Right atrium auricular region (tissue), 2 donors: ENCODE results near the gene PTPRN2. TPM values are rescaled to one million over a fixed set of nuclear protein-coding genes. Genes with fewer than 3 reads are reported as not detected.

Experiments used
- DNase-seq: peaks from one replicate; pipeline ENCODE4 v3.0.0-alpha.2; 2019; ENCODE audit warnings: low spot score
- H3K27ac ChIP-seq, 2 donors: fragments of 200-600 bp; sonication (generic); 1 replicate in 1 of 2; 2 replicates in 1 of 2; pipeline ENCODE4 v1.5.1; 2016 to 2019
- H3K27me3 ChIP-seq, 2 donors: fragments of 200-600 bp; sonication (generic); one replicate each; pipeline versions ENCODE4 v1.5.1 to v1.6.0; 2017 to 2019
- H3K36me3 ChIP-seq: fragments of 200-600 bp; sonication (generic); one replicate; pipeline ENCODE4 v1.5.1; 2016
- H3K4me1 ChIP-seq, 2 donors: fragments of 200-600 bp; sonication (generic); one replicate each; pipeline versions ENCODE4 v1.5.1 to v1.6.0; 2017 to 2019
- H3K4me3 ChIP-seq, 2 donors: fragments of 200-600 bp; sonication (generic); 1 replicate in 1 of 2; 2 replicates in 1 of 2; pipeline ENCODE4 v1.5.1; 2017 to 2019; ENCODE audit warnings: mild to moderate bottlenecking in 1 of 2, moderate library complexity in 1 of 2
- H3K9me3 ChIP-seq, 2 donors: fragments of 200-600 bp; sonication (generic); one replicate each; pipeline ENCODE4 v1.5.1; 2019
- CTCF ChIP-seq, 2 donors: fragments of 200-600 bp; sonication (generic); IDR thresholded peaks; one replicate each; pipeline ENCODE4 v1.5.1; 2019; ENCODE audit warnings: antibody characterized with exemption in 2 of 2
- total RNA-seq, 2 donors: library from RNA; depleted of rRNA; stranded (reverse); fragments of >200 nt; gene quantifications; one replicate each; pipeline ENCODE4 v1.1.0, GENCODE V29; 2016

PTPRN2 gene
- total RNA-seq, 2 donors from 2014 or later: 2.6 to 2.7 TPM

- H3K9me3 ChIP-seq: no peaks in the 10 kb centered on the region
- no peak for TF ChIP-seq CTCF (IDR thresholded peaks at IDR 0.05)
- no peak for DNase-seq
Observed at GRCh38 chr7:157867685-157868305, 719.8 kb downstream of the PTPRN2 start.

GRCh38 chr7:157866336-157866924 lies 721.2 kb downstream of the PTPRN2 start:
- Histone ChIP-seq H3K27ac (no peak overlapping the region), H3K9me3 (no peaks in the 10 kb centered on the region), H3K36me3 (no peaks in the 10 kb centered on the region), H3K4me1 (no peaks in the 10 kb centered on the region), H3K27me3 (no peaks in the 10 kb centered on the region), H3K4me3 (no peak overlapping the region)
- TF ChIP-seq CTCF (IDR thresholded peaks at IDR 0.05): no peak
- no peak for DNase-seq

More at GRCh38 chr7:157867685-157868305, 719.8 kb downstream of the PTPRN2 start:
- Histone ChIP-seq H3K27ac (no peak overlapping the region), H3K4me3 (no peak overlapping the region), H3K27me3 (no peaks in the 10 kb centered on the region), H3K36me3 (no peaks in the 10 kb centered on the region), H3K4me1 (no peaks in the 10 kb centered on the region)

- no peaks in the 10 kb centered on the region for H3K36me3 ChIP-seq
- H3K4me3 ChIP-seq: no peak overlapping the region
- no peaks in the 10 kb centered on the region for H3K4me1 ChIP-seq
- TF ChIP-seq CTCF (IDR thresholded peaks at IDR 0.05): no peak
- H3K9me3 ChIP-seq: no peaks in the 10 kb centered on the region
- DNase-seq: no peak
- H3K27ac ChIP-seq: no peak overlapping the region
- no peaks in the 10 kb centered on the region for H3K27me3 ChIP-seq
Observed at GRCh38 chr7:157865351-157866165, 722.1 kb downstream of the PTPRN2 start.

- H3K4me3 ChIP-seq: no peak overlapping the region
- DNase-seq: no peak
- no peaks in the 10 kb centered on the region for H3K36me3 ChIP-seq
- H3K4me1 ChIP-seq: no peaks in the 10 kb centered on the region
- no peaks in the 10 kb centered on the region for H3K27me3 ChIP-seq
- H3K9me3 ChIP-seq: no peaks in the 10 kb centered on the region
- H3K27ac ChIP-seq: no peak overlapping the region
- TF ChIP-seq CTCF (IDR thresholded peaks at IDR 0.05): no peak
Observed at GRCh38 chr7:157864911-157865310, 722.7 kb downstream of the PTPRN2 start.

GRCh38 chr7:157863906-157864810 lies 723.5 kb downstream of the PTPRN2 start:
- no peak for DNase-seq
- Histone ChIP-seq H3K9me3 (no peaks in the 10 kb centered on the region), H3K27me3 (no peaks in the 10 kb centered on the region), H3K36me3 (no peaks in the 10 kb centered on the region), H3K4me1 (no peaks in the 10 kb centered on the region), H3K27ac (no peak overlapping the region), H3K4me3 (no peak overlapping the region)
- no peak for TF ChIP-seq CTCF (IDR thresholded peaks at IDR 0.05)
